ENCODE measurements around the gene PRKCD.

The PRKCD gene

GRCh38 chr3:53239800-53240199 lies 78.8 kb downstream of the PRKCD start:
- H3K4me3 ChIP-seq (ENCODE audit: low read depth, low read length): no peak overlapping the region
- TF ChIP-seq CTCF (IDR thresholded peaks at IDR 0.05; ENCODE audit: insufficient read depth, low read depth, low read length, missing control alignments): no peak
- DNase-seq (ENCODE audit: low read depth): no peak

GRCh38 chr3:53240989-53241972 lies 80.3 kb downstream of the PRKCD start:
- no peak for TF ChIP-seq CTCF (IDR thresholded peaks at IDR 0.05; ENCODE audit: insufficient read depth, low read depth, low read length, missing control alignments)
- no peak for DNase-seq (ENCODE audit: low read depth)

GRCh38 chr3:53242155-53242554 lies 81.1 kb downstream of the PRKCD start:
- no peak for DNase-seq (ENCODE audit: low read depth)
- TF ChIP-seq CTCF (IDR thresholded peaks at IDR 0.05; ENCODE audit: insufficient read depth, low read depth, low read length, missing control alignments): no peak
- H3K4me3 ChIP-seq (ENCODE audit: low read depth, low read length): no peak overlapping the region

More at GRCh38 chr3:53240989-53241972, 80.3 kb downstream of the PRKCD start:
- no peak overlapping the region for H3K4me3 ChIP-seq (ENCODE audit: low read depth, low read length)

Data from GM12865 (cell line).